OCI-LY1 (cell line): ENCODE measurements around the gene DOK7.
"Not testable (repeated sequence)": the region's sequence is repeated elsewhere in the genome, so short reads cannot be mapped to it uniquely, and the experiment has no call there.

Experiments
- H2AFZ ChIP-seq: fragments of 200-600 bp; sonication (generic), shearing (Covaris generic); 2 replicates; pipeline ENCODE4 v1.6.0; 2014; ENCODE audit warnings: antibody characterized with exemption, mild to moderate bottlenecking, low read length
- H3F3A ChIP-seq: fragments of 200-600 bp; sonication (generic), shearing (Covaris generic); 2 replicates; pipeline ENCODE4 v1.6.0; 2014; ENCODE audit warnings: mild to moderate bottlenecking, antibody characterized with exemption, low read length, moderate library complexity; ENCODE audit not compliant: insufficient read depth
- H3K27ac ChIP-seq: fragments of 200-600 bp; sonication (generic); 2 replicates; pipeline ENCODE4 v1.5.1; 2014; ENCODE audit warnings: low read length, mixed run types, mild to moderate bottlenecking, low read depth; ENCODE audit not compliant: poor library complexity, severe bottlenecking
- H3K27me3 ChIP-seq: fragments of 200-600 bp; sonication (generic); 2 replicates; pipeline ENCODE4 v1.6.0; 2014; ENCODE audit warnings: antibody characterized with exemption, mild to moderate bottlenecking, low read length, moderate library complexity; ENCODE audit not compliant: insufficient read depth
- H3K36me3 ChIP-seq: fragments of 200-600 bp; sonication (generic); 2 replicates; pipeline ENCODE4 v1.6.1; 2014; ENCODE audit warnings: mild to moderate bottlenecking, antibody characterized with exemption, low read length, moderate library complexity, mixed read lengths; ENCODE audit not compliant: insufficient read depth
- H3K4me1 ChIP-seq: fragments of 200-600 bp; sonication (generic); 2 replicates; pipeline ENCODE4 v1.5.1; 2014; ENCODE audit warnings: mild to moderate bottlenecking, low read length, moderate library complexity; ENCODE audit not compliant: insufficient read depth, severe bottlenecking
- H3K4me2 ChIP-seq: fragments of 200-600 bp; sonication (generic), shearing (Covaris generic); 2 replicates; pipeline ENCODE4 v1.6.1; 2014; ENCODE audit warnings: low read length
- H3K4me3 ChIP-seq: fragments of 200-600 bp; sonication (generic); 2 replicates; pipeline ENCODE4 v1.5.1; 2014; ENCODE audit warnings: low read length, low read depth, mild to moderate bottlenecking, mixed read lengths; ENCODE audit not compliant: poor library complexity, severe bottlenecking
- H3K79me2 ChIP-seq: fragments of 200-600 bp; shearing (Covaris generic); 2 replicates; pipeline ENCODE4 v1.6.1; 2016; ENCODE audit warnings: mixed run types, low read length, mixed read lengths; ENCODE audit not compliant: insufficient read depth
- H3K9ac ChIP-seq: fragments of 200-600 bp; sonication (generic), shearing (Covaris generic); 2 replicates; pipeline ENCODE4 v1.6.1; 2014; ENCODE audit warnings: mild to moderate bottlenecking, low read length, mixed read lengths
- H3K9me2 ChIP-seq: fragments of 200-600 bp; sonication (generic), shearing (Covaris generic); 2 replicates; pipeline ENCODE4 v1.6.1; 2014; ENCODE audit warnings: low read depth, mild to moderate bottlenecking, low read length, mixed read lengths
- H3K9me3 ChIP-seq: fragments of 200-600 bp; shearing (Covaris generic); 2 replicates; pipeline ENCODE4 v1.6.1; 2014; ENCODE audit warnings: low read length, mixed read lengths
- H4K20me1 ChIP-seq: fragments of 200-600 bp; sonication (generic), shearing (Covaris generic); 2 replicates; pipeline ENCODE4 v1.6.0; 2016; ENCODE audit warnings: mild to moderate bottlenecking, low read length; ENCODE audit not compliant: insufficient read depth
- CTCF ChIP-seq: fragments of 200-600 bp; sonication (generic), shearing (Covaris generic); IDR thresholded peaks from 2 replicates; pipeline ENCODE4 v1.5.1; 2017; ENCODE audit warnings: mild to moderate bottlenecking, antibody characterized with exemption, low read length, moderate library complexity, mixed read lengths
- EZH2 ChIP-seq: fragments of 200-600 bp; sonication (generic), shearing (Covaris generic); IDR thresholded peaks from 2 replicates; pipeline ENCODE4 v1.8.0; 2017; ENCODE audit warnings: borderline replicate concordance, mixed run types, mild to moderate bottlenecking, antibody characterized with exemption, low read length, moderate library complexity, mixed read lengths

The DOK7 gene

DNA sequence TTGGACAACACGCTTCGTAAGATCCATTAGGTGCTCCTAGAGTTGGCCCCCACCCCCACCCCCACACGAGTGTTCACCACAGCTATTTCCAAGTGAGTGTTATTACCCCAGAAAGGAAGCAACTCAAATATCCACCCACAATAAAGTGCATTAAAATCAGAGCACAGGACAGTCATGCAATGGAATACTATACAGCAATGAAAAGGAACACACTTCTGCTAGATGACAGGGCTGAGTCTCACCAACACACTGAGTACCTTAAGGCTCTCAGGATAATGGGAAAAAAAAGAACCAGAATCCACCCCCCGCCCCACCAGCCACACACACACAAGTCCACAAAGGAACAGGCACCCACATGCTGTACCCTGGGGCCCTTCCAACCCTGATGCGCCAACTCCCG lies 48.1 kb downstream of the DOK7 start:
- Histone ChIP-seq H4K20me1 (no peaks in the 10 kb centered on the region), H3K9me2 (no peaks in the 10 kb centered on the region), H3K9ac (no peak overlapping the region), H3K4me2 (no peak overlapping the region), H3K79me2 (no peaks in the 10 kb centered on the region), H3K36me3 (peaks cover 9% of the 10 kb centered on the region), H3K4me3 (no peak overlapping the region), H3K27me3 (no peaks in the 10 kb centered on the region), H3K9me3 (no peaks in the 10 kb centered on the region), H3K4me1 (no peaks in the 10 kb centered on the region), H3K27ac (no peak overlapping the region), H3F3A (no peaks in the 10 kb centered on the region), H2AFZ (no peak overlapping the region)
- TF ChIP-seq EZH2 (no peak), CTCF (no peak)

DNA sequence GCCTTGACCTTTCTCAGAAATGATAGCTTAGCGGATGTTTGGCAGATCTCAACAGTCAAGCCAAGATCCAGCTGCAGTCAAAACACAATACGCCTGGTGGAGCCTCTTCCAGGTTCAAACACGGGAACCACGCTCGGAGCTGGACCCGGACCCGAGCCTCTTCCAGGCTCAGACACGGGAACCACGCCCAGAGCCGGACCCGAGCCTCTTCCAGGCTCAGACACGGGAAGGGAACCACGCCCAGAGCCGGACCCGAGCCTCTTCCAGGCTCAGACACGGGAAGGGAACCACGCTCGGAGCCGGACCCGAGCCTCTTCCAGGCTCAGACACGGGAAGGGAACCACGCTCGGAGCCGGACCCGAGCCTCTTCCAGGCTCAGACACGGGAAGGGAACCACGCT lies 48.5 kb downstream of the DOK7 start:
- not testable (repeated sequence) for H3K36me3 ChIP-seq, H2AFZ ChIP-seq, H3K4me2 ChIP-seq, H3K9me2 ChIP-seq, H3K9me3 ChIP-seq, H3K4me1 ChIP-seq, H4K20me1 ChIP-seq, H3K27ac ChIP-seq, H3K4me3 ChIP-seq, H3K79me2 ChIP-seq, H3F3A ChIP-seq, H3K9ac ChIP-seq, H3K27me3 ChIP-seq

DNA sequence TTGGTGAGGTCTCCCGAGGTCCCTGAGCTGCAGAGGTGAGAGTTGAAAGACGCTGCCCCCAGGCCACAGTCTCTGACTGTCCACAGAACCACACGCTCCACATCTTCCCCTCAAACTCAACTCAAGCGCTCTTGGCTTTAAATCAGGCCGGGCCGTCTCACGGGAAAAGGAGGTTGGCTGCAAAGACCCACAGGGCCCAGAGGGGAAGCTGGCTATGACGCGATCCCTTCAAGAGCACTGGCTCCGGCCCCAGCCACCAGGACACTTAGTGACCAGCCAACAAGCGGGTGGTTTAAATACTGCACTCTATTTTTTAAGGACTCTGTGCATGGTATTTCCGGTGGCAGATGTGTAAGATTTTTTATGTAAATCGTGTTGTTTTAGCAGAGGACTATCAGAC lies 49.2 kb downstream of the DOK7 start:
- Histone ChIP-seq H2AFZ (no peak overlapping the region), H3K9me2 (no peaks in the 10 kb centered on the region), H3K79me2 (no peaks in the 10 kb centered on the region), H3K9ac (no peak overlapping the region), H3K27ac (no peak overlapping the region), H3K9me3 (no peaks in the 10 kb centered on the region), H3F3A (no peaks in the 10 kb centered on the region), H4K20me1 (no peaks in the 10 kb centered on the region), H3K4me3 (no peak overlapping the region), H3K4me2 (no peak overlapping the region), H3K36me3 (peaks cover 9% of the 10 kb centered on the region), H3K27me3 (no peaks in the 10 kb centered on the region), H3K4me1 (no peaks in the 10 kb centered on the region)
- TF ChIP-seq EZH2, result no peak
- TF ChIP-seq CTCF, result no peak

- no peaks in the 10 kb centered on the region for H3K9me2 ChIP-seq
- H4K20me1 ChIP-seq, result no peaks in the 10 kb centered on the region
- H3K27me3 ChIP-seq, result no peaks in the 10 kb centered on the region
- no peak for TF ChIP-seq EZH2
- TF ChIP-seq CTCF, result no peak
- no peak overlapping the region for H3K4me3 ChIP-seq
- H3K36me3 ChIP-seq, result peaks cover 9% of the 10 kb centered on the region
- no peak overlapping the region for H2AFZ ChIP-seq
- no peak overlapping the region for H3K27ac ChIP-seq
- H3K9ac ChIP-seq, result no peak overlapping the region
- no peak overlapping the region for H3K4me2 ChIP-seq
- H3K4me1 ChIP-seq, result no peaks in the 10 kb centered on the region
- no peaks in the 10 kb centered on the region for H3K9me3 ChIP-seq
- no peaks in the 10 kb centered on the region for H3F3A ChIP-seq
- H3K79me2 ChIP-seq, result no peaks in the 10 kb centered on the region
Measured at GRCh38 chr4:3512719-3513118, 49.6 kb downstream of the DOK7 start.
